ENCODE measurements around the gene FGF2.
A peak's percentile ranks its signal among the peaks of the same experiment; 100 is the strongest.
"Not testable (repeated sequence)": the region's sequence is repeated elsewhere in the genome, so short reads cannot be mapped to it uniquely, and the experiment has no call there.

Gene FGF2

DNA sequence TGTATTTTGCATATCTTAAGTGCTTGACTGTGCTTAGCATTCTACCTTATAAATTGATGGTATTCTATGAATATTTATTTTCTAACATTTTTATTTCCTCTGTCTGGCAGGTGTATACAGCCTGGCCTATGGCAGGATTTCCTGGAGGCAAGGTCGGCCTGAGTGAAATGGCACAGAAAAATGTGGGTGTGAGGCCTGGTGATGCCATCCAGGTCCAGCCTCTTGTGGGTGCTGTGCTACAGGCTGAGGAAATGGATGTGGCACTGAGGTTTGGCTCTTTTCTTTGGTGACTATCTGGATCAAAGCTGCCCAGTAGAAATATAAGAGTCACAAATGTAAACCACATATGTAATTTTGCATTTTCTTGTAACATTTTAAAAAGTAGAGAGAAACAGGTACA, 102.3 kb downstream of the FGF2 start:
- in situ Hi-C loops (cut with MboI; ENCODE audit: low pct_unique_long_range_greater_than_20kb, low sequenced_read_pairs, unreplicated experiment): no loop called here
- DNase-seq (ENCODE audit: low spot score): no peak
- TF ChIP-seq, protein P1, sequence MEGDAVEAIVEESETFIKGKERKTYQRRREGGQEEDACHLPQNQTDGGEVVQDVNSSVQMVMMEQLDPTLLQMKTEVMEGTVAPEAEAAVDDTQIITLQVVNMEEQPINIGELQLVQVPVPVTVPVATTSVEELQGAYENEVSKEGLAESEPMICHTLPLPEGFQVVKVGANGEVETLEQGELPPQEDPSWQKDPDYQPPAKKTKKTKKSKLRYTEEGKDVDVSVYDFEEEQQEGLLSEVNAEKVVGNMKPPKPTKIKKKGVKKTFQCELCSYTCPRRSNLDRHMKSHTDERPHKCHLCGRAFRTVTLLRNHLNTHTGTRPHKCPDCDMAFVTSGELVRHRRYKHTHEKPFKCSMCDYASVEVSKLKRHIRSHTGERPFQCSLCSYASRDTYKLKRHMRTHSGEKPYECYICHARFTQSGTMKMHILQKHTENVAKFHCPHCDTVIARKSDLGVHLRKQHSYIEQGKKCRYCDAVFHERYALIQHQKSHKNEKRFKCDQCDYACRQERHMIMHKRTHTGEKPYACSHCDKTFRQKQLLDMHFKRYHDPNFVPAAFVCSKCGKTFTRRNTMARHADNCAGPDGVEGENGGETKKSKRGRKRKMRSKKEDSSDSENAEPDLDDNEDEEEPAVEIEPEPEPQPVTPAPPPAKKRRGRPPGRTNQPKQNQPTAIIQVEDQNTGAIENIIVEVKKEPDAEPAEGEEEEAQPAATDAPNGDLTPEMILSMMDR (IDR thresholded peaks at IDR 0.05; ENCODE audit: extremely low read depth, insufficient read depth, missing control alignments): no peak

DNA sequence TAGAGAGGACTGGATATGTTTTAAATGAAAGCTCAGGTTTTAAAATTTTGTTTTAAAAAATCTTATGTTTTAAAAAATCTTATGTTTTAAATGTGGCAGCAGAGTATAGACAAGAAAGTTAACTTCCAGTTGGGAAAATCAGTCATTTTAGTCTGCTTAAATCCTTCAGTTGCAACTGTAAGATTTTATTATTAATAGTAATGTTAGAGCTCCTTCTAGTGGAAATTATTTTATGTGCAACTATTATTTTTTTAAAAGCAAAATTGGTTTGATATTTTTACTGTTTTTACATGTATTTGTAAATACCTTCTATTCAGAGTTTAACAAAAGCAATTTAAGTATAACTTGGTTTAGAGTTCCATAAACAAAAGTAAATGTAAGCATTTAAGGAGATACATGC, 104.2 kb downstream of the FGF2 start:
- TF ChIP-seq, protein P1 (IDR thresholded peaks at IDR 0.05; ENCODE audit: extremely low read depth, insufficient read depth, missing control alignments): peak; percentile 27
- in situ Hi-C loops (cut with MboI; ENCODE audit: low pct_unique_long_range_greater_than_20kb, low sequenced_read_pairs, unreplicated experiment): no loop called here
- no peak for DNase-seq (ENCODE audit: low spot score)

DNA sequence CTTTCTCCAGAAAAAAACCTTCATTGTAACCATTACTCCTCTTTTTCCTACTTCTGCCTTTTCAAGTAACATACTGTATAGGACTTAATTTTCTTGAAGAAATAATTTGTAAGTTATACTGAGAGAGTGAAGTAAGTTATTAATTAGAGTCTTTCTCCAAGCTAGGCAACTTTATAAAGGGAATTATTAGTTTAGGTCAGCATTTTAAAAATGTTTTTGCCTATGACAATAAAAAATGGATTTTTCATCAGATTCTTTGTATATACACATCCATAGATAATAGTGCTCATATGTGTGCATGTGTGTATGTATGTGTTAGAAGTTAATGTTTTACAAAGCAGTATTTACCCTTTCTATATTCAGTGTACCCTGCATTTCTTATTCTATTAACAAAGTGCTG, 106.1 kb downstream of the FGF2 start:
- in situ Hi-C loops (cut with MboI; ENCODE audit: low pct_unique_long_range_greater_than_20kb, low sequenced_read_pairs, unreplicated experiment): no loop called here
- TF ChIP-seq, protein P1 (IDR thresholded peaks at IDR 0.05; ENCODE audit: extremely low read depth, insufficient read depth, missing control alignments): no peak
- DNase-seq (ENCODE audit: low spot score): no peak

DNA sequence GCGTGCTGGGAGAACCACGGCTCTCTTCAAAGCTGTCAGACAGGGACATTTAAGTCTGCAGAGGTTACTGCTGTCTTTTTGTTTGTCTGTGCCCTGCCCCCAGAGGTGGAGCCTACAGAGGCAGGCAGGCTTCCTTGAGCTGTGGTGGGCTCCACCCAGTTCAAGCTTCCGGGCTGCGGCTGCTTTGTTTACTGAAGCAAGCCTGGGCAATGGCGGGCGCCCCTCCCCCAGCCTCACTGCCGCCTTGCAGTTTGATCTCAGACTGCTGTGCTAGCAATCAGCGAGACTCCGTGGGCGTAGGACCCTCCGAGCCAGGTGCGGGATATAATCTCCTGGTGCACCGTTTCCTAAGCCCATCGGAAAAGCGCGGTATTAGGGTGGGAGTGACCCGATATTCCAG, 118.5 kb downstream of the FGF2 start:
- DNase-seq (ENCODE audit: low spot score); in situ Hi-C loops (cut with MboI; ENCODE audit: low pct_unique_long_range_greater_than_20kb, low sequenced_read_pairs, unreplicated experiment): not testable (repeated sequence)

DNA sequence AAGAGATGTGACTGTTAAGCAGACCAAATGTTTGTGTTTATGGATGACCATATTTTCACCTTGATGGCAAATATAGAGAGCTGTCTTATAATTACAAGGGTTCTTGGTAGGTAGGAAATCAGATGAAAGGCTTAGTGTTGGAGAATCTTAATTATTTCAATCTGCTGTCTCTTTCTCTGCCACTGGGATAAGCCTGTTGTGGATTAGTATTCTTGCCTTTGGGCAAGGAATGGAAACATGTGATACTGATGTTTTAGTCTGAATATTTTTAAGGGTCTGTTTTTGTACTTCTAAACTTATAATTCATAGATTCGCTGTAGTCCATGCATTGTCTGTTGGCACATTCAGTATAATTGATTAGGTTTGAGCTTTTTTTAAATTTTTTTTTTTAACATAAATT, 119.5 kb downstream of the FGF2 start:
- TF ChIP-seq, protein P1 (IDR thresholded peaks at IDR 0.05; ENCODE audit: extremely low read depth, insufficient read depth, missing control alignments): no peak
- in situ Hi-C loops (cut with MboI; ENCODE audit: low pct_unique_long_range_greater_than_20kb, low sequenced_read_pairs, unreplicated experiment): no loop called here
- no peak for DNase-seq (ENCODE audit: low spot score)

All from GM13977 (cell line).